MM.1S (cell line): ENCODE results near the gene ARHGAP40.

Experiments used
- DNase-seq: peaks from one replicate; pipeline ENCODE4 v3.0.0-alpha.2; 2015
- H2AFZ ChIP-seq: fragments of 300-600 bp; sonication (generic); 2 replicates; pipeline ENCODE4 v1.6.0; 2016; ENCODE audit warnings: antibody characterized with exemption, low read length
- H3F3A ChIP-seq: fragments of 300-600 bp; sonication (generic); 2 replicates; pipeline ENCODE4 v1.6.1; 2016; ENCODE audit warnings: mild to moderate bottlenecking, antibody characterized with exemption, low read length, moderate library complexity, mixed read lengths; ENCODE audit not compliant: insufficient read depth
- H3K27ac ChIP-seq: fragments of 300-600 bp; sonication (generic); 2 replicates; pipeline ENCODE4 v1.5.1; 2016; ENCODE audit warnings: mild to moderate bottlenecking, low read length
- H3K27me3 ChIP-seq: fragments of 300-600 bp; sonication (generic); replicated peaks from 2 replicates; pipeline ENCODE4 v1.6.0; 2016; ENCODE audit warnings: low read length; ENCODE audit not compliant: insufficient read depth
- H3K36me3 ChIP-seq: fragments of 300-600 bp; sonication (generic); replicated peaks from 2 replicates; pipeline ENCODE4 v1.6.1; 2016; ENCODE audit warnings: mild to moderate bottlenecking, low read length, mixed read lengths; ENCODE audit not compliant: insufficient read depth
- H3K4me1 ChIP-seq: fragments of 300-600 bp; sonication (generic); 2 replicates; pipeline ENCODE4 v1.6.1; 2016; ENCODE audit warnings: low read length, mixed read lengths
- H3K4me2 ChIP-seq: fragments of 300-600 bp; sonication (generic); 2 replicates; pipeline ENCODE4 v1.6.0; 2016; ENCODE audit warnings: low read depth, low read length
- H3K4me3 ChIP-seq: fragments of 300-600 bp; sonication (generic); 2 replicates; pipeline ENCODE4 v1.5.1; 2016; ENCODE audit warnings: low read length, mixed read lengths
- H3K79me2 ChIP-seq: fragments of 300-600 bp; sonication (generic); 2 replicates; pipeline ENCODE4 v1.6.1; 2016; ENCODE audit warnings: mixed run types, low read length, mixed read lengths
- H3K9ac ChIP-seq: fragments of 300-600 bp; sonication (generic); 2 replicates; pipeline ENCODE4 v1.6.1; 2016; ENCODE audit warnings: low read length, mixed read lengths
- H3K9me2 ChIP-seq: fragments of 300-600 bp; sonication (generic); replicated peaks from 2 replicates; pipeline ENCODE4 v1.6.1; 2016; ENCODE audit warnings: mild to moderate bottlenecking, low read length, mixed read lengths; ENCODE audit not compliant: insufficient read depth
- H3K9me3 ChIP-seq: fragments of 300-600 bp; sonication (generic); replicated peaks from 2 replicates; pipeline ENCODE4 v1.6.1; 2016; ENCODE audit warnings: mild to moderate bottlenecking, low read length, mixed read lengths; ENCODE audit not compliant: insufficient read depth
- H4K20me1 ChIP-seq: fragments of 300-600 bp; sonication (generic); 2 replicates; pipeline ENCODE4 v1.6.1; 2016; ENCODE audit warnings: mild to moderate bottlenecking, low read length, moderate library complexity, mixed read lengths; ENCODE audit not compliant: insufficient read depth
- CTCF ChIP-seq: fragments of 300-600 bp; sonication (generic); IDR thresholded peaks from 2 replicates; pipeline ENCODE4 v1.5.1; 2016; ENCODE audit warnings: antibody characterized with exemption, low read length, mixed read lengths
- EZH2 ChIP-seq: fragments of 300-600 bp; sonication (generic); optimal IDR thresholded peaks from 2 replicates; pipeline ENCODE3; 2017; ENCODE audit warnings: low read depth, mild to moderate bottlenecking, antibody characterized with exemption, low read length, mixed read lengths
- EZH2phosphoT487 ChIP-seq: fragments of 300-600 bp; sonication (generic); IDR thresholded peaks from 2 replicates; pipeline ENCODE4 v1.6.1; 2018; ENCODE audit warnings: antibody characterized with exemption, low read length

ARHGAP40 gene

GRCh38 chr20:38663660-38664059 is 62.1 kb downstream of the ARHGAP40 start:
- TF ChIP-seq EZH2phosphoT487 (no peak), EZH2 (no peak), CTCF (no peak)
- Histone ChIP-seq H4K20me1 (no peaks in the 10 kb centered on the region), H3K9me3 (no peaks in the 10 kb centered on the region), H2AFZ (no peak overlapping the region), H3K27me3 (peaks cover 28% of the 10 kb centered on the region; the same call in 1 of the 2 replicates), H3K4me3 (no peak overlapping the region), H3K27ac (no peak overlapping the region), H3K9me2 (no peaks in the 10 kb centered on the region), H3K9ac (no peak overlapping the region), H3K4me1 (no peaks in the 10 kb centered on the region), H3K4me2 (no peak overlapping the region), H3F3A (no peaks in the 10 kb centered on the region), H3K36me3 (no peaks in the 10 kb centered on the region), H3K79me2 (no peaks in the 10 kb centered on the region)
- no peak for DNase-seq

GRCh38 chr20:38664284-38664683 is 62.7 kb downstream of the ARHGAP40 start:
- peaks cover 34% of the 10 kb centered on the region; the same call in 1 of the 2 replicates for H3K27me3 ChIP-seq
- no peak overlapping the region for H3K27ac ChIP-seq
- no peaks in the 10 kb centered on the region for H3F3A ChIP-seq
- no peak overlapping the region for H3K4me3 ChIP-seq
- no peaks in the 10 kb centered on the region for H4K20me1 ChIP-seq
- H3K9ac ChIP-seq = no peak overlapping the region
- DNase-seq = no peak
- H3K9me2 ChIP-seq = no peaks in the 10 kb centered on the region
- no peak overlapping the region for H2AFZ ChIP-seq
- no peak overlapping the region for H3K4me2 ChIP-seq
- no peaks in the 10 kb centered on the region for H3K79me2 ChIP-seq
- H3K4me1 ChIP-seq = no peaks in the 10 kb centered on the region
- H3K36me3 ChIP-seq = no peaks in the 10 kb centered on the region
- no peaks in the 10 kb centered on the region for H3K9me3 ChIP-seq
- TF ChIP-seq EZH2 (no peak), CTCF (no peak), EZH2phosphoT487 (no peak)

GRCh38 chr20:38665094-38665493 is 63.5 kb downstream of the ARHGAP40 start:
- Histone ChIP-seq H3K9me2 (no peaks in the 10 kb centered on the region), H3F3A (no peaks in the 10 kb centered on the region), H3K79me2 (no peaks in the 10 kb centered on the region), H3K27ac (no peak overlapping the region), H4K20me1 (no peaks in the 10 kb centered on the region), H3K27me3 (peaks cover 38% of the 10 kb centered on the region; the same call in 1 of the 2 replicates), H2AFZ (no peak overlapping the region), H3K9me3 (no peaks in the 10 kb centered on the region), H3K36me3 (no peaks in the 10 kb centered on the region), H3K9ac (no peak overlapping the region), H3K4me1 (no peaks in the 10 kb centered on the region), H3K4me2 (no peak overlapping the region), H3K4me3 (no peak overlapping the region)
- no peak for DNase-seq
- no peak for TF ChIP-seq CTCF
- TF ChIP-seq EZH2phosphoT487 = no peak
- no peak for TF ChIP-seq EZH2
